Kidney (tissue), 14 donors: ENCODE data around the gene ADAMTS8. TPM values are rescaled to one million over a fixed set of nuclear protein-coding genes. Genes with fewer than 3 reads are reported as not detected.

Source experiments
- DNase-seq, 5 donors: peaks; one replicate each; pipeline ENCODE4 v3.0.0-alpha.2; 2013 to 2020
- FAIRE-seq: peaks from 2 replicates; lab custom pipeline; 2012; peaks lifted over from hg19 to GRCh38; lab: Jason Lieb, UNC
- H3K27ac ChIP-seq, 2 donors: one replicate each; pipeline ENCODE4 v1.7.0; 2013; ENCODE audit warnings: low read depth in 2 of 2, low read length in 2 of 2, inconsistent platforms in 1 of 2
- H3K27me3 ChIP-seq: one replicate; pipeline ENCODE4 v1.7.1; 2013; ENCODE audit warnings: low read length, inconsistent platforms; ENCODE audit not compliant: control insufficient read depth, insufficient read depth
- H3K36me3 ChIP-seq, 3 donors: one replicate each; pipeline versions ENCODE4 v1.7.0 to v1.7.1; 2013; ENCODE audit warnings: low read length in 3 of 3, control low read depth in 1 of 3, inconsistent platforms in 1 of 3; ENCODE audit not compliant: insufficient read depth in 3 of 3, control insufficient read depth in 2 of 3
- H3K4me1 ChIP-seq, 3 donors: one replicate each; pipeline versions ENCODE4 v1.7.0 to v1.7.1; 2013; ENCODE audit warnings: low read length in 3 of 3, inconsistent platforms in 1 of 3, low read depth in 1 of 3; ENCODE audit not compliant: control insufficient read depth in 2 of 3, insufficient read depth in 2 of 3
- H3K4me3 ChIP-seq, 3 donors: one replicate each; pipeline versions ENCODE4 v1.7.0 to v1.8.1; 2013; ENCODE audit warnings: low read length in 3 of 3, control low read depth in 1 of 3, inconsistent platforms in 1 of 3
- H3K9ac ChIP-seq, 3 donors: one replicate each; pipeline versions ENCODE4 v1.7.0 to v1.7.1; 2013; ENCODE audit warnings: low read length in 3 of 3, control low read depth in 1 of 3, inconsistent platforms in 1 of 3
- H3K9me3 ChIP-seq, 3 donors: one replicate each; pipeline versions ENCODE4 v1.7.0 to v1.7.1; 2013; ENCODE audit warnings: low read length in 3 of 3, control low read depth in 1 of 3, inconsistent platforms in 1 of 3; ENCODE audit not compliant: control insufficient read depth in 2 of 3, insufficient read depth in 1 of 3
- CTCF ChIP-seq: IDR thresholded peaks from 3 replicates; pipeline ENCODE4 v1.5.1; 2012; ENCODE audit warnings: mild to moderate bottlenecking, moderate library complexity, borderline replicate concordance; ENCODE audit not compliant: insufficient read depth; ENCODE audit errors: extremely low read depth
- intact Hi-C: fragments of 100-400 bp; cut with DNase I; formaldehyde crosslinking; loops from one replicate; pipeline ENCODE4 v1.11.1; 2022
- polyA plus RNA-seq: library from polyadenylated mRNA; stranded (reverse); fragments of 350-450 nt; fragmentation: Illumina TruSeq; extraction: RNeasy Lipid Tissue Mini Kit (QIAGEN cat#74804); gene quantifications from one replicate; pipeline ENCODE4 v1.2.3, GENCODE V29; 2014; ENCODE audit warnings: low read depth, low replicate concordance; ENCODE audit not compliant: insufficient read depth
- total RNA-seq: library from RNA; stranded (reverse); fragmentation: NEBNext Ultra II Directional; extraction: Animal tissue kit (Norgen Biotek cat#: 25700); gene quantifications from one replicate; pipeline ENCODE4 v1.2.1, GENCODE V29; 2021
- donor health status: control.
- donor health status: control.
- donor health status: control.
- donor health status: control.
- donor health status: control.
- donor health status: DM: yes; HTN: yes; CAD: no.
- donor health status: Normal renal cell carcinoma (clear cell type).

The ADAMTS8 gene
- total and polyA plus RNA-seq, 2 donors from 2014 or later = 1.2 to 1.6 TPM

- intact Hi-C loops = no loop called here
Observed at GRCh38 chr11:130427581-130428315, 661 bp downstream of the ADAMTS8 start.

DNA sequence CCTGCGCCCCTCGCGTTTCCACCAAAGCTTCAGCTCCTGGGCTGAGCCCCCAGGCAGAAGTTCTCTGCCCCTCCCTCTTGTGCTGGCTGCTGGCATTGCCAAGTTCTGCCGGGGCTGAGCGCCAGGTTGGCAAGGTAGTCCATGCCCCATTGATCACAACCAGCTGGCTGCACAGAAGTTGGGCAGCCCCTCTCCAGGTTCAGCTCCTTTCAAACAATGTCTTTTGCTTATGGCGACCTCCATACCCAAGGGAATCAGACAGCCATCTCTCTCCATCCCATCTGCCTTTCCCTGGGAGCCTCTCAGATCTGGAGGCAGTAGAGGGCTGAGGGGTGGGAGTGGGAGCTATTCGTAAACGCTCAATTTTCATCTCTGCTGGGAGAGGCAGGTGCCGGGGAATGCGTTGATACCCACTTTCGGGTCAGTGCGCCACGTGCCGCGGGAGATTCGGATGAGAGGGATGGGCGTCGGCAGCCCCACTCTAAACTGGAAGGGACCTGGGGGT, 1.5 kb downstream of the ADAMTS8 start:
- no peak overlapping the region for H3K9ac ChIP-seq
- peaks cover 0 to 8% (median 0%) of the 10 kb centered on the region in 3 donors for H3K4me1 ChIP-seq
- H3K27ac ChIP-seq = no peak overlapping the region
- intact Hi-C loops = no loop called here
- DNase-seq = no peak
- no peak overlapping the region for H3K4me3 ChIP-seq
- no peaks in the 10 kb centered on the region for H3K9me3 ChIP-seq
- H3K27me3 ChIP-seq = peaks cover 23% of the 10 kb centered on the region
- no peaks in the 10 kb centered on the region for H3K36me3 ChIP-seq
- no peak for FAIRE-seq
- no peak for TF ChIP-seq CTCF

More at GRCh38 chr11:130427581-130428315, 661 bp downstream of the ADAMTS8 start:
- H3K4me1 ChIP-seq = peaks cover 0 to 8% (median 0%) of the 10 kb centered on the region in 3 donors
- H3K9me3 ChIP-seq = no peaks in the 10 kb centered on the region
- no peak overlapping the region for H3K27ac ChIP-seq
- H3K4me3 ChIP-seq = peak overlapping the region in 1 of 3 donors; percentile 29
- H3K9ac ChIP-seq = no peak overlapping the region
- TF ChIP-seq CTCF = peak; percentile 15
- no peaks in the 10 kb centered on the region for H3K36me3 ChIP-seq
- FAIRE-seq = no peak
- H3K27me3 ChIP-seq = peaks cover 23% of the 10 kb centered on the region
- DNase-seq = peak in 4 of 5 donors; percentile 61 to 76 (median 68)

GRCh38 chr11:130426223-130426836, 2.1 kb downstream of the ADAMTS8 start:
- DNase-seq (peak in 1 of 5 donors; percentile 32), FAIRE-seq (no peak)
- Histone ChIP-seq H3K9ac (no peak overlapping the region), H3K27me3 (peaks cover 23% of the 10 kb centered on the region), H3K9me3 (no peaks in the 10 kb centered on the region), H3K36me3 (no peaks in the 10 kb centered on the region), H3K27ac (no peak overlapping the region), H3K4me1 (peaks cover 0 to 8% (median 0%) of the 10 kb centered on the region in 3 donors), H3K4me3 (no peak overlapping the region)
- intact Hi-C loops = no loop called here
- TF ChIP-seq CTCF = no peak
